Measurements from ENCODE around the gene CEP70. TPM values are rescaled to one million over a fixed set of nuclear protein-coding genes. Genes with fewer than 3 reads are reported as not detected.

Gene CEP70, protein sequence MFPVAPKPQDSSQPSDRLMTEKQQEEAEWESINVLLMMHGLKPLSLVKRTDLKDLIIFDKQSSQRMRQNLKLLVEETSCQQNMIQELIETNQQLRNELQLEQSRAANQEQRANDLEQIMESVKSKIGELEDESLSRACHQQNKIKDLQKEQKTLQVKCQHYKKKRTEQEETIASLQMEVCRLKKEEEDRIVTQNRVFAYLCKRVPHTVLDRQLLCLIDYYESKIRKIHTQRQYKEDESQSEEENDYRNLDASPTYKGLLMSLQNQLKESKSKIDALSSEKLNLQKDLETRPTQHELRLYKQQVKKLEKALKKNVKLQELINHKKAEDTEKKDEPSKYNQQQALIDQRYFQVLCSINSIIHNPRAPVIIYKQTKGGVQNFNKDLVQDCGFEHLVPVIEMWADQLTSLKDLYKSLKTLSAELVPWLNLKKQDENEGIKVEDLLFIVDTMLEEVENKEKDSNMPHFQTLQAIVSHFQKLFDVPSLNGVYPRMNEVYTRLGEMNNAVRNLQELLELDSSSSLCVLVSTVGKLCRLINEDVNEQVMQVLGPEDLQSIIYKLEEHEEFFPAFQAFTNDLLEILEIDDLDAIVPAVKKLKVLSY
- total RNA-seq (70.0 TPM), polyA plus RNA-seq (21.6 TPM)
- long read RNA-seq, donor 1, partial matches to known transcripts, result 0 of 1 reads
- long read RNA-seq, donor 1, other reads (novel, unspliced or antisense), result 0 of 1 reads
- long read RNA-seq, donor 2, partial matches to known transcripts, result 0 of 7 reads
- long read RNA-seq, donor 2, other reads (novel, unspliced or antisense), result 0 of 7 reads
- long read RNA-seq, donor 3, partial matches to known transcripts, result 0 of 5 reads
- long read RNA-seq, donor 3, other reads (novel, unspliced or antisense), result 0 of 5 reads
- long read RNA-seq, donor 4, result 0 reads
- long read RNA-seq, donor 5, partial matches to known transcripts, result 6 of 9 reads
- long read RNA-seq, donor 5, other reads (novel, unspliced or antisense), result 0 of 9 reads
- long read RNA-seq, donor 6, partial matches to known transcripts, result 0 of 1 reads
- long read RNA-seq, donor 6, other reads (novel, unspliced or antisense), result 0 of 1 reads
- long read RNA-seq, donor 7, partial matches to known transcripts, result 0 of 4 reads
- long read RNA-seq, donor 7, other reads (novel, unspliced or antisense), result 0 of 4 reads
- long read RNA-seq, donor 8, result 0 reads
- long read RNA-seq, donor 9, partial matches to known transcripts, result 0 of 3 reads
- long read RNA-seq, donor 9, other reads (novel, unspliced or antisense), result 0 of 3 reads
- long read RNA-seq, donor 10, result 0 reads

- H3K27me3 ChIP-seq (ENCODE audit: control insufficient read depth in 2 of 2, insufficient read depth in 1 of 2, low read length in 1 of 2), result no peaks in the 10 kb centered on the region
- H3K9me3 ChIP-seq (ENCODE audit: control insufficient read depth in 2 of 2, insufficient read depth in 1 of 2, low read length in 1 of 2), result peaks cover 0 to 3% of the 10 kb centered on the region in 2 donors
- peaks cover 0 to 9% of the 10 kb centered on the region in 2 donors for H3K36me3 ChIP-seq (ENCODE audit: control insufficient read depth in 2 of 2, insufficient read depth in 2 of 2, low read length in 1 of 2)
- peak within 1 kb of the TSS; percentile 79 to 89 for H3K4me3 ChIP-seq (ENCODE audit: low read length in 2 of 2)
- peaks cover 6 to 8% of the 10 kb centered on the region in 2 donors for H3K4me1 ChIP-seq (ENCODE audit: control insufficient read depth in 2 of 2, insufficient read depth in 2 of 2, low read length in 2 of 2)
- under 1% methylated on average over 52 of the region's 52 CpGs for WGBS
- DNase-seq (ENCODE audit: low read depth in 6 of 9, low spot score in 9 of 9), result peak; percentile 83 to 96 (median 91)
- H3K27ac ChIP-seq (ENCODE audit: low read depth in 1 of 2, low read length in 1 of 2), result peak within 1 kb of the TSS; percentile 99
Observed at GRCh38 chr3:138594150-138594934, at the start of gene CEP70. TSS of gene CEP70 (minus strand) at chr3:138594260. CDS start at chr3:138572927, 21,333 bp downstream.

DNA sequence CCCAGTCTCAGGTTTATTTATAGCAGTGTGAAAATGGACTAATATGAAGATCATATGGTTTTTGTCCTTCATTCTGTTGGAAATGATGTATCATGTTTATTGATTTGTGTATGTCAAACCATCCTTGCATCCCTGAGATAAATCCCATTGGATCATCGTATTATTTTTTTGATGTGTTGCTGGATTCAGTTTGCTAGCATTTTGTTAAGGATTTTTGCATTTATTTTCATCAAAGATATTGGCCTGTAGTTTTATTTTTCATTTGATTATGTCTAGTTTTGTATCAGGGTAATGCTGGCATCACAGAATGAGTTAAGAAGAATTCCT, 48.8 kb upstream of the CEP70 start:
- no peak for DNase-seq (ENCODE audit: low read depth in 6 of 9, low spot score in 9 of 9)
- H3K27me3 ChIP-seq (ENCODE audit: control insufficient read depth in 2 of 2, insufficient read depth in 1 of 2, low read length in 1 of 2), result no peaks in the 10 kb centered on the region
- H3K4me1 ChIP-seq (ENCODE audit: control insufficient read depth in 2 of 2, insufficient read depth in 2 of 2, low read length in 2 of 2), result no peaks in the 10 kb centered on the region
- H3K4me3 ChIP-seq (ENCODE audit: low read length in 2 of 2), result no peak overlapping the region
- peaks cover 0 to 3% of the 10 kb centered on the region in 2 donors for H3K9me3 ChIP-seq (ENCODE audit: control insufficient read depth in 2 of 2, insufficient read depth in 1 of 2, low read length in 1 of 2)
- 99% methylated on average over 1 of the region's 1 CpG for WGBS
- no peak overlapping the region for H3K27ac ChIP-seq (ENCODE audit: low read depth in 1 of 2, low read length in 1 of 2)
- H3K36me3 ChIP-seq (ENCODE audit: control insufficient read depth in 2 of 2, insufficient read depth in 2 of 2, low read length in 1 of 2), result no peaks in the 10 kb centered on the region

- WGBS, result 95% methylated on average over 4 of the region's 4 CpGs
- peaks cover 0 to 3% of the 10 kb centered on the region in 2 donors for H3K9me3 ChIP-seq (ENCODE audit: control insufficient read depth in 2 of 2, insufficient read depth in 1 of 2, low read length in 1 of 2)
Observed at GRCh38 chr3:138642226-138642926, 48.3 kb upstream of the CEP70 start.

GRCh38 chr3:138640537-138640936, 46.5 kb upstream of the CEP70 start:
- Histone ChIP-seq H3K36me3 (ENCODE audit: control insufficient read depth in 2 of 2, insufficient read depth in 2 of 2, low read length in 1 of 2) (peaks cover 0 to 3% of the 10 kb centered on the region in 2 donors), H3K4me3 (ENCODE audit: low read length in 2 of 2) (no peak overlapping the region), H3K9me3 (ENCODE audit: control insufficient read depth in 2 of 2, insufficient read depth in 1 of 2, low read length in 1 of 2) (peaks cover 0 to 3% of the 10 kb centered on the region in 2 donors), H3K27me3 (ENCODE audit: control insufficient read depth in 2 of 2, insufficient read depth in 1 of 2, low read length in 1 of 2) (no peaks in the 10 kb centered on the region), H3K27ac (ENCODE audit: low read depth in 1 of 2, low read length in 1 of 2) (no peak overlapping the region), H3K4me1 (ENCODE audit: control insufficient read depth in 2 of 2, insufficient read depth in 2 of 2, low read length in 2 of 2) (no peaks in the 10 kb centered on the region)
- no peak for DNase-seq (ENCODE audit: low read depth in 6 of 9, low spot score in 9 of 9)
- 98% methylated on average over 4 of the region's 4 CpGs for WGBS

More at GRCh38 chr3:138642226-138642926, 48.3 kb upstream of the CEP70 start:
- Histone ChIP-seq H3K4me1 (ENCODE audit: control insufficient read depth in 2 of 2, insufficient read depth in 2 of 2, low read length in 2 of 2) (no peaks in the 10 kb centered on the region), H3K27ac (ENCODE audit: low read depth in 1 of 2, low read length in 1 of 2) (no peak overlapping the region), H3K36me3 (ENCODE audit: control insufficient read depth in 2 of 2, insufficient read depth in 2 of 2, low read length in 1 of 2) (no peaks in the 10 kb centered on the region), H3K27me3 (ENCODE audit: control insufficient read depth in 2 of 2, insufficient read depth in 1 of 2, low read length in 1 of 2) (no peaks in the 10 kb centered on the region), H3K4me3 (ENCODE audit: low read length in 2 of 2) (no peak overlapping the region)
- no peak for DNase-seq (ENCODE audit: low read depth in 6 of 9, low spot score in 9 of 9)

DNA sequence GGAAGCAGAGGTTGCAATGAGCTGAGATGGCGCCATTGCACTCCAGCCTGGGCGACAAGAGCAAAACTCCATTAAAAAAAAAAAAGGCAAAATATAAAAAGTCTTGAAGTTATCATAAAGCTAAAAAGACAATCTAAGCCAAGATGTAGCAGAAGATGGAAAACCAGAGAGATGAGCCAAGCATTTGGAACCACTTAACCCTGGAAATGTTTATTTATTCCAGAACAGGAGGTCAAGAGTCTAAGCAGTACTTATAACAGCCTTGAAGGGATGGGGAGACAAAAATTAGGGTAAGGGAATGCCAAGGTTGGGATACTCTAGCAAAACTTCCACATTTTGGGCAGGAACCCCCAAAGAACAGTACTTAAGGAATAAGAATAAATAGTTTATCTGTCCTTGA, 44.6 kb upstream of the CEP70 start:
- Histone ChIP-seq H3K27me3 (ENCODE audit: control insufficient read depth in 2 of 2, insufficient read depth in 1 of 2, low read length in 1 of 2) (no peaks in the 10 kb centered on the region), H3K9me3 (ENCODE audit: control insufficient read depth in 2 of 2, insufficient read depth in 1 of 2, low read length in 1 of 2) (no peaks in the 10 kb centered on the region), H3K4me3 (ENCODE audit: low read length in 2 of 2) (no peak overlapping the region), H3K36me3 (ENCODE audit: control insufficient read depth in 2 of 2, insufficient read depth in 2 of 2, low read length in 1 of 2) (peaks cover 5 to 6% of the 10 kb centered on the region in 2 donors), H3K27ac (ENCODE audit: low read depth in 1 of 2, low read length in 1 of 2) (no peak overlapping the region), H3K4me1 (ENCODE audit: control insufficient read depth in 2 of 2, insufficient read depth in 2 of 2, low read length in 2 of 2) (no peaks in the 10 kb centered on the region)
- WGBS, result 100% methylated on average over 2 of the region's 2 CpGs
- DNase-seq (ENCODE audit: low read depth in 6 of 9, low spot score in 9 of 9), result no peak

- no peaks in the 10 kb centered on the region for H3K27me3 ChIP-seq (ENCODE audit: control insufficient read depth in 2 of 2, insufficient read depth in 1 of 2, low read length in 1 of 2)
- H3K4me1 ChIP-seq (ENCODE audit: control insufficient read depth in 2 of 2, insufficient read depth in 2 of 2, low read length in 2 of 2), result no peaks in the 10 kb centered on the region
- no peak for DNase-seq (ENCODE audit: low read depth in 6 of 9, low spot score in 9 of 9)
- H3K27ac ChIP-seq (ENCODE audit: low read depth in 1 of 2, low read length in 1 of 2), result no peak overlapping the region
- H3K9me3 ChIP-seq (ENCODE audit: control insufficient read depth in 2 of 2, insufficient read depth in 1 of 2, low read length in 1 of 2), result no peaks in the 10 kb centered on the region
- 81% methylated on average over 6 of the region's 6 CpGs for WGBS
- peaks cover 11 to 23% of the 10 kb centered on the region in 2 donors for H3K36me3 ChIP-seq (ENCODE audit: control insufficient read depth in 2 of 2, insufficient read depth in 2 of 2, low read length in 1 of 2)
- H3K4me3 ChIP-seq (ENCODE audit: low read length in 2 of 2), result no peak overlapping the region
Observed at GRCh38 chr3:138629526-138629925, 35.5 kb upstream of the CEP70 start.

DNA sequence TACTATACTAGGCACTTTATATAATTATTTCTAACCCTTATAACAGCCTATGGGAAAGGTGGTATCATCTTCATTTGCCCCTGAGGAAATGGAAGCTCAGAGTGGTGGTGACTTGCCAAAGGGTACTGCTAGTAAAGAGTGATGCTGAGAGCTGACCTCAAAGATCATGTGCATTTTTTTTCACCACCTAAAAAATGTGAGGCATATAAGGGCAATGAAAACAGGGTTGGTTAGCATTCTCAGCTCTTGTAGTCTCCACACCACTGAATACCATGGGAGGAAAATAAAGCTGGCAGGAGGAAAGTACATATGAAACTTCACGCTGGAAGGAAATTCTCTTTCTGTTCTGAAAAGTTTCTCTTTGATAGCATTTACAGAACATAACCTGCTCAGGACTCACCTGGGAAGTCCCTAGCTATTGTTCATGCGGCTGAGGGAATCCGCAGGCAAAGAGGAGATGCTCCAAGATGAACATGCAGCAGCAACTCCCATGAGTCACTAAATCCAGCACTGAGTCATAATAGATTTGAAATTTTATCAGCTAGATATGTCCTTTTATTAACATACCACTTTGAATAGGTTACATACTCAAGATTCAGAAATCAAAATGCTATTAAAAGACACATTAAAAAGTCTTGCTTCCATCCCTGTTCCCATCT, 31.8 kb upstream of the CEP70 start:
- Histone ChIP-seq H3K4me3 (ENCODE audit: low read length in 2 of 2) (no peak overlapping the region), H3K27ac (ENCODE audit: low read depth in 1 of 2, low read length in 1 of 2) (peak overlapping the region in 1 of 2 donors; percentile 69), H3K9me3 (ENCODE audit: control insufficient read depth in 2 of 2, insufficient read depth in 1 of 2, low read length in 1 of 2) (no peaks in the 10 kb centered on the region), H3K27me3 (ENCODE audit: control insufficient read depth in 2 of 2, insufficient read depth in 1 of 2, low read length in 1 of 2) (no peaks in the 10 kb centered on the region), H3K36me3 (ENCODE audit: control insufficient read depth in 2 of 2, insufficient read depth in 2 of 2, low read length in 1 of 2) (peaks cover 4 to 11% of the 10 kb centered on the region in 2 donors), H3K4me1 (ENCODE audit: control insufficient read depth in 2 of 2, insufficient read depth in 2 of 2, low read length in 2 of 2) (no peaks in the 10 kb centered on the region)
- WGBS, result 96% methylated on average over 3 of the region's 3 CpGs
- peak in 1 of 9 donors; percentile 22 for DNase-seq (ENCODE audit: low read depth in 6 of 9, low spot score in 9 of 9)
